BLaER1 (cell line): ENCODE results near the gene FNDC3B.

Experiments
- H3K27ac ChIP-seq: shearing (Covaris generic); formaldehyde crosslinking; 2 replicates; pipeline ENCODE4 v1.8.1; 2022
- H3K27me3 ChIP-seq: shearing (Covaris generic); formaldehyde crosslinking; 2 replicates; pipeline ENCODE4 v1.8.1; 2022
- H3K36me3 ChIP-seq: shearing (Covaris generic); formaldehyde crosslinking; 2 replicates; pipeline ENCODE4 v1.8.1; 2022
- H3K4me1 ChIP-seq: shearing (Covaris generic); formaldehyde crosslinking; 2 replicates; pipeline ENCODE4 v1.8.1; 2022
- H3K4me2 ChIP-seq: shearing (Covaris generic); formaldehyde crosslinking; 2 replicates; pipeline ENCODE4 v1.8.1; 2022
- H3K4me3 ChIP-seq: shearing (Covaris generic); formaldehyde crosslinking; 2 replicates; pipeline ENCODE4 v1.8.1; 2022
- H3K9ac ChIP-seq: shearing (Covaris generic); formaldehyde crosslinking; 2 replicates; pipeline ENCODE4 v1.8.1; 2022
- H3K9me3 ChIP-seq: shearing (Covaris generic); formaldehyde crosslinking; 2 replicates; pipeline ENCODE4 v1.8.1; 2022
- H4K20me1 ChIP-seq: shearing (Covaris generic); formaldehyde crosslinking; 2 replicates; pipeline ENCODE4 v1.8.1; 2022
- Cebpa-rat ChIP-seq: shearing (Covaris generic); IDR thresholded peaks from 2 replicates; pipeline ENCODE4 v1.8.1; 2022

The FNDC3B gene

GRCh38 chr3:172268868-172269267 lies 229.5 kb downstream of the FNDC3B start:
- Histone ChIP-seq H3K27me3 (no peaks in the 10 kb centered on the region), H3K4me3 (no peak overlapping the region), H3K4me2 (no peak overlapping the region), H3K36me3 (peaks cover 24% of the 10 kb centered on the region), H3K4me1 (no peaks in the 10 kb centered on the region), H3K27ac (no peak overlapping the region), H4K20me1 (no peaks in the 10 kb centered on the region), H3K9me3 (no peaks in the 10 kb centered on the region), H3K9ac (no peak overlapping the region)
- TF ChIP-seq Cebpa-rat, result no peak

GRCh38 chr3:172270557-172271166 lies 231.3 kb downstream of the FNDC3B start:
- Histone ChIP-seq H3K36me3 (peaks cover 24% of the 10 kb centered on the region), H4K20me1 (no peaks in the 10 kb centered on the region), H3K9me3 (no peaks in the 10 kb centered on the region), H3K4me1 (no peaks in the 10 kb centered on the region), H3K27ac (no peak overlapping the region), H3K4me2 (no peak overlapping the region), H3K9ac (no peak overlapping the region), H3K27me3 (no peaks in the 10 kb centered on the region), H3K4me3 (no peak overlapping the region)
- no peak for TF ChIP-seq Cebpa-rat

DNA sequence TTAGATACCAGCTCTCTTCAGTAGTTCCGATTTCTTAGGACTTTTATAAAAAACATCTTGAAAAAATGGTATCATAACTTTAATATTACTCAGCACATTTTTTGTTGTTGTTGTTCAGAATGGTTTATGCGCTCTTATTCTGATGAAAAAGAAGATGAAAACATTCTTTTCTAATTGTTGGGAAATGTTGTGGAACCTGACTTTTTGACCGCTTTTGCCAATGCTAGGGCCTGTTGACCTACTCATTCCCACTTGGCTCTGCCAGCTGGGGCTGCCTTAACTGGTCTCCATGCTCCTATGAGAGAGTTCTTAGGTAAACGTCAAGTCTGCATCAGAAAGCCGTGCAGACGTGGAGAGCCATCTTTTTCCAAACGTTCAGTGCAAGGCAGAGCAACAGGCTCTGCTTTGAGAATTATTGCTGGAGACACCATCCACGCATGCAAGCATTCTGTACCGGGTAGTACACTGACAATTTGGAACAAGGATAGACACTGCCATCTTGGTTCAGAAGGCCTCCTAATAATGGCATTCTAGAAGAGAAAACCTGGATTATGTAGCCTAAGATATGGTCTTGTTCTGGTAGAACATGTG lies 232.1 kb downstream of the FNDC3B start:
- Histone ChIP-seq H3K4me3 (no peak overlapping the region), H3K27me3 (no peaks in the 10 kb centered on the region), H3K9me3 (no peaks in the 10 kb centered on the region), H3K36me3 (peaks cover 19% of the 10 kb centered on the region), H3K27ac (no peak overlapping the region), H3K9ac (no peak overlapping the region), H3K4me2 (no peak overlapping the region), H4K20me1 (no peaks in the 10 kb centered on the region), H3K4me1 (no peaks in the 10 kb centered on the region)
- TF ChIP-seq Cebpa-rat, result no peak

GRCh38 chr3:172272698-172273097 lies 233.3 kb downstream of the FNDC3B start:
- Histone ChIP-seq H3K4me3 (no peak overlapping the region), H4K20me1 (no peaks in the 10 kb centered on the region), H3K4me1 (no peaks in the 10 kb centered on the region), H3K9ac (no peak overlapping the region), H3K4me2 (no peak overlapping the region), H3K27me3 (no peaks in the 10 kb centered on the region), H3K9me3 (no peaks in the 10 kb centered on the region), H3K36me3 (0 out of 2 replicates have a peak, but pooled peaks cover 11% of the 10 kb centered on the region), H3K27ac (no peak overlapping the region)
- no peak for TF ChIP-seq Cebpa-rat

DNA sequence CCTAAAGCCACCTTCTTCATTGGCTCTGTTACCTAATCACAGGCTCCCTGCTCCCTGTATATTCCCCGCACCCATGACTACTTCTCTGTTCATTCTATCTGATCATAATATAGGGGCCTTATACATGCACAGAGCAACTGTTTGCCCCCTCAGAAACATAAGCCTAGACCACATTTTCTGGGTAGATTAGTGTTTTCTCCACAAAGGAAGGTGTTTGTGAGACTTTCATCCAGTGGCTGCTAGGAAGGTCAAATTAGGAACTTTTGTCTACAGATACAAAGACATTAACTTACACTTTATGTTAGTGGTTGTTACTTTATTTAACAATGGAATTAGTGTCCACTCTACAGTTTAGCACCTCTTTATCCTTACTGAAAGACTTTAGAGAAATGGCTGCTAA lies 234.0 kb downstream of the FNDC3B start:
- H3K27ac ChIP-seq, result no peak overlapping the region
- no peaks in the 10 kb centered on the region for H3K9me3 ChIP-seq
- no peak overlapping the region for H3K4me2 ChIP-seq
- H3K4me3 ChIP-seq, result no peak overlapping the region
- no peaks in the 10 kb centered on the region for H4K20me1 ChIP-seq
- no peak for TF ChIP-seq Cebpa-rat
- H3K9ac ChIP-seq, result no peak overlapping the region
- H3K36me3 ChIP-seq, result 0 out of 2 replicates have a peak, but pooled peaks cover 11% of the 10 kb centered on the region
- no peaks in the 10 kb centered on the region for H3K4me1 ChIP-seq
- H3K27me3 ChIP-seq, result no peaks in the 10 kb centered on the region

GRCh38 chr3:172274906-172275305 lies 235.5 kb downstream of the FNDC3B start:
- 0 out of 2 replicates have a peak, but pooled peaks cover 4% of the 10 kb centered on the region for H3K36me3 ChIP-seq
- H3K4me3 ChIP-seq, result no peak overlapping the region
- H3K27ac ChIP-seq, result no peak overlapping the region
- no peak overlapping the region for H3K9ac ChIP-seq
- H3K9me3 ChIP-seq, result no peaks in the 10 kb centered on the region
- no peak for TF ChIP-seq Cebpa-rat
- no peaks in the 10 kb centered on the region for H3K27me3 ChIP-seq
- H4K20me1 ChIP-seq, result no peaks in the 10 kb centered on the region
- no peak overlapping the region for H3K4me2 ChIP-seq
- H3K4me1 ChIP-seq, result no peaks in the 10 kb centered on the region

DNA sequence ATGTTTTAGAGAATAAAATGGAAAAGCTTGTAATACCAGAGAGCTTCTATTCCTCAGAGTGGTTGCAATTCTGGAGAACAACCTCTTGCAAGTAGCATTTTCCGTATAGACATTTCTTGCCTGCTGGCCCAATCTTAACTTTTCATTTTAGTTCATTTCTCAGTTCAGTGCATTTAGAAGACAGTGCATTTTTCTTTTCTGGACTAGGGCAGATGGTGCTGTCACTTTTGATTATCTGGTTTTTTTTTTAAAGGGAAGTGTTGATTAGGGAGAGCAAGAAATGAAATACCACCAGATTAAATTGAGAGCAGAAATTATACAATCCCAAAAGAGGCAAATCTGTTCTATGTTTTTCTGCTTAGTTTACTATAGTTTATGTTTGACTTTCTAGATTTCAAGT lies 236.2 kb downstream of the FNDC3B start:
- TF ChIP-seq Cebpa-rat, result no peak
- Histone ChIP-seq H3K27me3 (no peaks in the 10 kb centered on the region), H3K9me3 (no peaks in the 10 kb centered on the region), H3K9ac (no peak overlapping the region), H3K36me3 (0 out of 2 replicates have a peak, but pooled peaks cover 4% of the 10 kb centered on the region), H3K27ac (no peak overlapping the region), H3K4me2 (no peak overlapping the region), H4K20me1 (no peaks in the 10 kb centered on the region), H3K4me3 (no peak overlapping the region), H3K4me1 (no peaks in the 10 kb centered on the region)

- Histone ChIP-seq H3K36me3 (0 out of 2 replicates have a peak, but pooled peaks cover 4% of the 10 kb centered on the region), H3K4me1 (no peaks in the 10 kb centered on the region), H3K4me3 (no peak overlapping the region), H3K9me3 (no peaks in the 10 kb centered on the region), H3K4me2 (no peak overlapping the region), H3K27me3 (no peaks in the 10 kb centered on the region), H3K9ac (no peak overlapping the region), H3K27ac (no peak overlapping the region), H4K20me1 (no peaks in the 10 kb centered on the region)
- no peak for TF ChIP-seq Cebpa-rat
Observed at GRCh38 chr3:172276103-172276502, 236.7 kb downstream of the FNDC3B start.

DNA sequence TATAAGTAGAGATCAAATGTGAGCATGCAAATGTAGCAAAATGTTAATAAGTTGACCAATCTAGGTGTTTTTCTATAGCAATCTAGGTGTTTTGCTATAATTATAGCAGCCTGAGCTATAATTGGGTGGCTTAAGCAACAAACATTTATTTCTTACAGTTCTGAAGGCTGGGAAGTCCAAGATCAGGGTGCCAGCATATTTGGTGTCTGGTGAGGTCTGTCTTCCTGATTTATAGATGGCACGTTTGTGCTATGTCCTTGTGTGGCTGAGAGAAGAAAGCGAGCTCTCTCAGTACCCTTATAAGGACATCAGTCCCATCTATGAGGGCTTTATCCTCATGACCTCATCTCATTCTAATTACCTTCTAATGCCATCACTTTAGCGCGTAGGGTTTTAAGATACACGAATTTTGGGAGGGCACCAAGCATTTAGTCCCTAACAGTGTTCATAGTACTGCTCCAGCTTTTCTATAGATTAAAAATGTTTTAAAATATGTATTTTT lies 237.8 kb downstream of the FNDC3B start:
- Histone ChIP-seq H3K4me1 (no peaks in the 10 kb centered on the region), H3K4me3 (no peak overlapping the region), H3K9ac (no peak overlapping the region), H3K36me3 (0 out of 2 replicates have a peak, but pooled peaks cover 2% of the 10 kb centered on the region), H4K20me1 (no peaks in the 10 kb centered on the region), H3K4me2 (no peak overlapping the region), H3K27ac (no peak overlapping the region), H3K9me3 (no peaks in the 10 kb centered on the region), H3K27me3 (no peaks in the 10 kb centered on the region)
- TF ChIP-seq Cebpa-rat, result no peak

- Histone ChIP-seq H3K36me3 (0 out of 2 replicates have a peak, but pooled peaks cover 8% of the 10 kb centered on the region), H3K9me3 (no peaks in the 10 kb centered on the region), H4K20me1 (no peaks in the 10 kb centered on the region), H3K4me2 (no peak overlapping the region), H3K4me3 (no peak overlapping the region), H3K27me3 (no peaks in the 10 kb centered on the region), H3K9ac (no peak overlapping the region), H3K4me1 (no peaks in the 10 kb centered on the region), H3K27ac (no peak overlapping the region)
- TF ChIP-seq Cebpa-rat, result no peak
Observed at GRCh38 chr3:172279191-172279640, 239.8 kb downstream of the FNDC3B start.
